Fibroblast of the aortic adventitia (primary cell): ENCODE data around the gene NRXN3. TPM values are rescaled to one million over a fixed set of nuclear protein-coding genes. Genes with fewer than 3 reads are reported as not detected.

ENCODE experiments used
- DNase-seq: peaks from one replicate; pipeline ENCODE4 v3.0.0-alpha.2; 2010; ENCODE audit warnings: low read depth
- H3K4me3 ChIP-seq: 2 replicates; pipeline ENCODE4 v1.5.1; 2011; ENCODE audit warnings: low read depth, mild to moderate bottlenecking, control low read depth, low read length, moderate library complexity
- total RNA-seq: library from RNA; depleted of rRNA; stranded (reverse); fragments of >200 nt; gene quantifications from 2 replicates; pipeline ENCODE4 v1.2.3, GENCODE V29; 2012; ENCODE audit warnings: low replicate concordance
- TF ChIP-seq, protein P1 (sequence below): IDR thresholded peaks from 2 replicates; pipeline ENCODE4 v1.5.1; 2011; ENCODE audit warnings: mild to moderate bottlenecking, low read length, control low read depth, inconsistent platforms; ENCODE audit not compliant: insufficient read depth

NRXN3 gene
- total RNA-seq, 1 donor = 0.18 TPM

DNA sequence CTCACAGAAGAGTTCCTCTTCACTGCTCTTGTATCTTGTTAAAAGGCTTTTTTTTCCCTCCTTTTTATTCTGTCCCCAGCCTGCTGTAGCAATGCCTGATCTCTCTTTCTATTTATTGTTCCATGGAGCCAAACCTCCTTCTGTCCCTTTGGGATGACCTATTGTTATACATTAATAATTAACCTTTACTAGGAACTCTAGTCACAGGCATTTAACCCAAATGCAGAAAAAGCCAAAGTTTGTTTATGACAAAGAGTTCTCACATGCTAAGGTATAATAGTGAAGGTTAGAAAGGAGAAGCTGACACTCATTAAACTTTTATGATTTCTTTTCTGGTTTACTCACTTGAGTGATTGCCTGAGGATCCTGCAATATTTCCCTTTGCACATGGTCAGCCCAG lies 535.8 kb downstream of the NRXN3 start:
- H3K4me3 ChIP-seq = no peak overlapping the region
- no peak for DNase-seq
- TF ChIP-seq, protein P1, sequence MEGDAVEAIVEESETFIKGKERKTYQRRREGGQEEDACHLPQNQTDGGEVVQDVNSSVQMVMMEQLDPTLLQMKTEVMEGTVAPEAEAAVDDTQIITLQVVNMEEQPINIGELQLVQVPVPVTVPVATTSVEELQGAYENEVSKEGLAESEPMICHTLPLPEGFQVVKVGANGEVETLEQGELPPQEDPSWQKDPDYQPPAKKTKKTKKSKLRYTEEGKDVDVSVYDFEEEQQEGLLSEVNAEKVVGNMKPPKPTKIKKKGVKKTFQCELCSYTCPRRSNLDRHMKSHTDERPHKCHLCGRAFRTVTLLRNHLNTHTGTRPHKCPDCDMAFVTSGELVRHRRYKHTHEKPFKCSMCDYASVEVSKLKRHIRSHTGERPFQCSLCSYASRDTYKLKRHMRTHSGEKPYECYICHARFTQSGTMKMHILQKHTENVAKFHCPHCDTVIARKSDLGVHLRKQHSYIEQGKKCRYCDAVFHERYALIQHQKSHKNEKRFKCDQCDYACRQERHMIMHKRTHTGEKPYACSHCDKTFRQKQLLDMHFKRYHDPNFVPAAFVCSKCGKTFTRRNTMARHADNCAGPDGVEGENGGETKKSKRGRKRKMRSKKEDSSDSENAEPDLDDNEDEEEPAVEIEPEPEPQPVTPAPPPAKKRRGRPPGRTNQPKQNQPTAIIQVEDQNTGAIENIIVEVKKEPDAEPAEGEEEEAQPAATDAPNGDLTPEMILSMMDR = no peak

DNA sequence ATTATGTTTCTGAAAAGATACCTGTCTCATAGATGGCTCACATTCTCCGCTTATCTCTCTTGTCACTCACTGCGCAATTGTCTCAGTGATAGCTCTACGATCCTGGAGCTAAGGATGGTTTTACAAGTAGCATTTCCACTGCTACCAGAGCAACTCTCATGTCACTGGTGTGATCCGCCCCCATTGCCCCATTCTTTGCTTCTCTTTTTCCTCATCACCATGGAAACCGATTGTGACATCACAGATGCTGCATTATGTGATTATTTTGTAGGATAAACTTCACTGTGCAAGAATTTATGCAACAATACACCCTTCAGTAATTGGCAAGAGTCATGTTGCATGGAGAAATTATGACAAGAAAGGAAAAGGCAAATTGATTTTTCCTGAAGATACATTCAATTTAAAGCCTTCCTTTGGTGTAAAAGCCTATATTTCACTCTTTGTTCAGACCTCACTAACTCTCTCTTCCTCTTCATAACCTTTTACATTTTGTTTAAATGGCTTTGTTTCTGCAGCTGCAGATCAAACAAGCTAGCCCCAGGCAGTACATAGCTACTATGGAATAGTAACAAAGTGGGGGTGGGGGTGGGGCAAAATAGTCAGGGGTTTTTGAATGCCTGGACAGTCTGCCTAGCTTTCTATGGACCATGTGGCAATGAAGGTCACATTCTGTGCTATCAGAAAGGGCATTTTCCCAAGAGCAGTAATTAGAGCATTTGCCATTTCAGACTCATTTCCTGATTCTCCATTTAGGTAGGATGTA lies 539.8 kb downstream of the NRXN3 start:
- no peak overlapping the region for H3K4me3 ChIP-seq
- DNase-seq = no peak
- TF ChIP-seq, protein P1 = no peak

DNA sequence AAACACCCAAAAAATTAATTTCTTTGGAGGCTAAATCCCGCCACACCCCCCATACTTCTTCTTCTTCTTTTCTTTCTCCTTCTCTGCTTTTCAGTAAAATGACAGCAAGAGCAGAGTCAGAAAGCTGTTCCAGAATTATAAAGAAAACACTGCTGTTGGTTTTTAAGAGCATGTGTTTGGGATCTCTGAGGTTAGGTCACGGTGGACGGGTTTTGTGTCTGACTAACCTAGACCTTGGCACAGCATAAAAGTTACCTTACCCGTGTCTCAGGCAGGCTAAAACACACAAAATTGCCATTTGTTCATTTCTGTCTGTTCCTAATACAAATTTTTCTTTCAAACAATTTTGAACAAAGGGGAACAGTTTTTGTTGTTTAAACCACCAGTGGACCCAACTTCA lies 540.8 kb downstream of the NRXN3 start:
- TF ChIP-seq, protein P1 = no peak
- H3K4me3 ChIP-seq = no peak overlapping the region
- DNase-seq = no peak

DNA sequence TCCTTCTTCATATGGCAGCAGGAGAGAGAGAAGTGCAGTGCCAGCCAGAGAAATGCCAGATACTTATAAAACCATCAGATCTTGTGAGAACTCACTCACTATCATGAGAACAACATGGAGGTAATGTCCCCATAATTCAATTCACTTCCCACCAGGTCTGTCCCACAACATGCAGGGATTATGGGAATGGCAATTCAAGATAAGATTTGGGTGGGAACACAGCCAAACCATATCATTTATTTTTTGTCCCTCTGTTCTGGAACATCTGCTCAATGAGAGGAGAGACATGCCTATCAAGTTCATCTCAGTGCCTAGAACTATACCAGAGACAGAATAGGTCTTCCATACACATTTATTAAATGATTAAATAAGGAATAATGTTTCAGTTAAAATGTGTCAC lies 543.5 kb downstream of the NRXN3 start:
- TF ChIP-seq, protein P1 = no peak
- no peak overlapping the region for H3K4me3 ChIP-seq
- no peak for DNase-seq

DNA sequence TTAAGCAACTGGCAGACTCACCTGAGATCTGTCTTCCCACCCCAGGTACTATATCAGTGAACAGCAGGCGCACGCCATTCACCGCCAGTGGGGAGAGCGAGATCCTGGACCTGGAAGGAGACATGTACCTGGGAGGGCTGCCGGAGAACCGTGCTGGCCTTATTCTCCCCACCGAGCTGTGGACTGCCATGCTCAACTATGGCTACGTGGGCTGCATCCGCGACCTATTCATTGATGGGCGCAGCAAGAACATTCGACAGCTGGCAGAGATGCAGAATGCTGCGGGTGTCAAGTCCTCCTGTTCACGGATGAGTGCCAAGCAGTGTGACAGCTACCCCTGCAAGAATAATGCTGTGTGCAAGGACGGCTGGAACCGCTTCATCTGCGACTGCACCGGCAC lies 544.5 kb downstream of the NRXN3 start:
- H3K4me3 ChIP-seq = no peak overlapping the region
- TF ChIP-seq, protein P1 = no peak
- DNase-seq = no peak

DNA sequence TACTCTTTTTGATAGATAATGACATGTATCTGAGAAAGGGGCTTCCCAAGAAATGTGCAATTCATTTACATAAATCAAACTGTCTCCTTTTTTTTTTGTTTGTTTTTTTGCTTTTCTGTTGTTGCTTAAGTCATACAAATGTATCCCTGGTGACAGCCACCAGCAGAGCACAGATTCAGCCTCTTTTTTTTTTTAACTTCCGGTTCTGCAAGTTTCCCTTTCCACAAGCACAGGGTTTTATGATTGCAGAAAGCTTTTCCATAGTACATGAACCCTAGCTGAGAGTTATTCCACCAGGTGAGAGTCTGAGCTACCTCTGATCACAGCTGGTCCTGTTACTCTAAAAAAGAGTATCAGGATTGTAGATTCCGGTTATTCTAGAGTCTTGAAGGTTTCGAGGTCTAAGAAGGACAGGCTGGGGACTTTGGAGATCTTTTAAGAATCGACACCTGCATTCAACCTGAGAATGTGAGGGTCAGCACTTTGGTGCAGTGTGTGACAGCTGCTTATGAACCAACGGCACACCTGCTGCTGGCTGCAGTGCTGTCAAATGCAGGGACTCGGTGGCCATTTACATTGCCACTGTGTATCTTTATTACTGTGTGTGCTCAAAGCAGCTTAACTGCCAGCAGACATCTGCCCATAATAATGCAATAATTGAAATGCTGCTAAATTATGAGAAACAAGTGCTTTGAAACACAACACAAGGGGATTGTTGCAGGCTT lies 551.7 kb downstream of the NRXN3 start:
- DNase-seq = no peak
- TF ChIP-seq, protein P1 = no peak
- no peak overlapping the region for H3K4me3 ChIP-seq
